ENCODE results near the gene NAB2. TPM values are rescaled to one million over a fixed set of nuclear protein-coding genes. Genes with fewer than 3 reads are reported as not detected.

NAB2 gene
- polyA plus RNA-seq, 1 of the 3 experiments (the other 2 are of a cell fraction), result 23.7 TPM

- H3K9ac ChIP-seq, result no peak overlapping the region
- no peak overlapping the region for H3K4me3 ChIP-seq (ENCODE audit: low read depth in 2 of 2, low read length in 1 of 2)
- 39% methylated on average over 2 of the region's 2 CpGs for WGBS (ENCODE audit: low lambda C conversion rate)
These were observed 34.9 kb downstream of the NAB2 start for GRCh38 chr12:57123813-57124212.

More at GRCh38 chr12:57123813-57124212, 34.9 kb downstream of the NAB2 start:
- no peaks in the 10 kb centered on the region for H3K9me2 ChIP-seq
- peaks cover 0 to 9% of the 10 kb centered on the region in 2 experiments; a peak in 2 of 4 replicates for H3K4me1 ChIP-seq (ENCODE audit: control insufficient read depth in 1 of 2, insufficient read depth in 2 of 2, low read depth in 1 of 2, low read length in 1 of 2)
- POLR2A ChIA-PET, result interaction anchor here (0.5 to 1.3 kb wide), 4 partner anchors 52 to 483 kb away, joined by 3 read pairs; partner anchors contain the start of gene NACA
- no peaks in the 10 kb centered on the region for H3K27me3 ChIP-seq (ENCODE audit: insufficient read depth)
- no peaks in the 10 kb centered on the region for H3K36me3 ChIP-seq (replicated peaks in 1 of 2; ENCODE audit: control insufficient read depth in 1 of 2, insufficient read depth in 2 of 2, low read length in 1 of 2)
- H4K20me1 ChIP-seq (ENCODE audit: insufficient read depth), result no peaks in the 10 kb centered on the region
- no peak overlapping the region for H2AFZ ChIP-seq (ENCODE audit: low read depth)
- peaks cover 3% of the 10 kb centered on the region; the same call in 1 of the 2 replicates for H3K79me2 ChIP-seq (ENCODE audit: insufficient read depth)
- H3K27ac ChIP-seq (ENCODE audit: low read depth in 2 of 2, low read length in 1 of 2), result no peak overlapping the region
- TF ChIP-seq REST (IDR thresholded peaks at IDR 0.05; ENCODE audit: low read depth, low read length) (no peak), ZBTB33 (IDR thresholded peaks at IDR 0.05; ENCODE audit: borderline replicate concordance, low read depth) (no peak), FOSL2 (IDR thresholded peaks at IDR 0.05; ENCODE audit: borderline replicate concordance, low read depth) (no peak), TAF1 (IDR thresholded peaks at IDR 0.05; ENCODE audit: borderline replicate concordance, low read depth, low read length) (no peak), SMC3 (IDR thresholded peaks at IDR 0.05; ENCODE audit: low read depth, low read length) (no peak), FOXJ3 (CRISPR knock-in tag; IDR thresholded peaks at IDR 0.05) (no peak), RCOR1 (IDR thresholded peaks at IDR 0.05; ENCODE audit: low read length) (no peak), RFX5 (IDR thresholded peaks at IDR 0.05; ENCODE audit: low read length) (no peak), MAX (IDR thresholded peaks at IDR 0.05; ENCODE audit: low read depth) (no peak), POLR2AphosphoS5 (IDR thresholded peaks at IDR 0.05; ENCODE audit: low read depth, low read length) (no peak), ELF1 (IDR thresholded peaks at IDR 0.05) (no peak), MXI1 (IDR thresholded peaks at IDR 0.05; ENCODE audit: low read depth, low read length) (no peak), EZH2phosphoT487 (IDR thresholded peaks at IDR 0.05; ENCODE audit: borderline replicate concordance, low read depth) (no peak), GATA2 (CRISPR knock-in tag; IDR thresholded peaks at IDR 0.05) (no peak), NFIC (IDR thresholded peaks at IDR 0.05; ENCODE audit: borderline replicate concordance) (no peak), GABPA (IDR thresholded peaks at IDR 0.05; ENCODE audit: low read depth) (no peak)
- peaks cover 5% of the 10 kb centered on the region for H3F3A ChIP-seq (replicated peaks; ENCODE audit: insufficient read depth)
- CTCF ChIA-PET, result interaction anchor here (0.6 to 23.5 kb wide), 41 partner anchors 8 to 338 kb away, joined by 3 to 643 read pairs (median 6); partner anchors contain the start of genes GLI1, STAC3 and STAT6
- no peak for DNase-seq
- H3K4me2 ChIP-seq, result no peak overlapping the region
- H3K9me3 ChIP-seq, result no peaks in the 10 kb centered on the region
